Activated CD4-positive, alpha-beta T cell treated with anti-CD3 and anti-CD28 coated beads, Interleukin-2, amount 10 ng/mL, durations not matched to agents 7 days and 5 days (primary cell): Measurements from ENCODE around the gene ARHGAP22. TPM values are rescaled to one million over a fixed set of nuclear protein-coding genes. Genes with fewer than 3 reads are reported as not detected.

Experiments
- CTCF ChIA-PET: fragments of 350-600 bp; sonication (Branson Sonifier 250); formaldehyde crosslinking; loops from one replicate; lab custom pipeline; 2021; ENCODE audit warnings: antibody characterized with exemption; lab: Charles Lee
- POLR2A ChIA-PET: fragments of 350-600 bp; sonication (Branson Sonifier 250); formaldehyde crosslinking; loops from one replicate; lab custom pipeline; 2021; ENCODE audit warnings: antibody characterized with exemption; lab: Charles Lee
- DNase-seq: peaks from one replicate; pipeline ENCODE4 v3.0.0-alpha.2; 2020
- H3K27ac Mint-ChIP-seq: one replicate; pipeline ENCODE4 v1.8.0; 2021; ENCODE audit warnings: mild to moderate bottlenecking, moderate library complexity, mixed read lengths
- H3K27me3 Mint-ChIP-seq: one replicate; pipeline ENCODE4 v1.8.0; 2021; ENCODE audit warnings: mixed read lengths
- H3K36me3 Mint-ChIP-seq: one replicate; pipeline ENCODE4 v1.8.0; 2021; ENCODE audit warnings: low read depth, mixed read lengths
- H3K4me1 Mint-ChIP-seq: one replicate; pipeline ENCODE4 v1.8.0; 2021; ENCODE audit warnings: mixed read lengths
- H3K4me3 Mint-ChIP-seq: one replicate; pipeline ENCODE4 v1.8.0; 2021; ENCODE audit warnings: mild to moderate bottlenecking, moderate library complexity, mixed read lengths
- H3K9me3 Mint-ChIP-seq: one replicate; pipeline ENCODE4 v1.8.0; 2021; ENCODE audit warnings: mixed read lengths
- total RNA-seq, 2 experiments: library from RNA; stranded (reverse); gene quantifications; one replicate each; pipeline ENCODE4 v1.2.3, GENCODE V29; 2021

Gene ARHGAP22
- total RNA-seq, 2 experiments from 2014 or later: not detected

GRCh38 chr10:48480397-48481374 is 124.2 kb downstream of the ARHGAP22 start:
- no peaks in the 10 kb centered on the region for H3K9me3 Mint-ChIP-seq
- DNase-seq: no peak
- H3K27me3 Mint-ChIP-seq: peaks cover 28% of the 10 kb centered on the region
- no peaks in the 10 kb centered on the region for H3K36me3 Mint-ChIP-seq
- ChIA-PET CTCF (interaction anchor here (2.3 kb wide), 1 partner anchor 11 kb away, joined by 5 read pairs; no protein-coding TSS in a partner anchor), POLR2A (no interaction called here)
- no peak overlapping the region for H3K27ac Mint-ChIP-seq
- H3K4me3 Mint-ChIP-seq: no peak overlapping the region
- no peaks in the 10 kb centered on the region for H3K4me1 Mint-ChIP-seq

DNA sequence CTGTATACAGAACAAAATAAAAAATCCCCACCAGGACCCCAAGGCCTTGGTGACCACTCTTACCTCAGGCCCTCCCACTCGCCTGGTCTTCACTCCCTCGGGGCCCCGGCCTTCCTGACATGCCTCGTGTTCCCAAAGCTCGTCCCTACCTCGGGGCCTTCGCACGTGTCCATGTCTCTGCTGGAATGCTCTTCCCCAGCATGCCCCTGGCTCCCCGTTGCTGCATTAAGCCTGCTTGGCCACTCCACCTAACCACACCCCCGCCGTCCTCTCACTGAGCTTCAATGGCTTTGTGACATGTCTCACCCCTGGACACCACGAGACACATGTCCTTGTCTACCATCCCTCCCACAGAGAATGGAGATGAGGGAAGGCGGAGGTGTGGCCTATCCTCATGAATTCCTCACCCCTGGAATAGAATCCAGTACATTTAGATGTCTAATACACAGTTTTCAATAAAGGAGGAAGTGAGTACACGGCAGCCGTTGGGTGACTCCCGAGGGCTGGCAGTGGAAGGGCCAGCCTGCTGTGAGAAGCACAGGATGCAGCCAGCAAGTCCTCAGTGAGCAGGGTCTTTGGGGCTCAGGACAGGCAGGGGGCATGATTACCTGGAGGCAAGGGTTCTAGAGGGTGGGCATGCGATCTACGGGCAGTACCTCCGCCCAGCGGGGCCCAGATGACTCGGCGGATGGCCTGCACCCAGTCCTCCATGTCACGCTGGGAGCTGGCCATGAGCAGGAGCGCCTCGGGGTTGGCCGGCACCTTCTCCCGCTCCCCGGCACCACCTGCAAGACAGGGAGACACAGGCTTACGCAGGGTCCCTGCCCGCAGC is 125.7 kb downstream of the ARHGAP22 start:
- CTCF ChIA-PET: interaction anchor here (1.3 kb wide), 1 partner anchor 10 kb away, joined by 4 read pairs; no protein-coding TSS in a partner anchor
- peaks cover 27% of the 10 kb centered on the region for H3K27me3 Mint-ChIP-seq

DNA sequence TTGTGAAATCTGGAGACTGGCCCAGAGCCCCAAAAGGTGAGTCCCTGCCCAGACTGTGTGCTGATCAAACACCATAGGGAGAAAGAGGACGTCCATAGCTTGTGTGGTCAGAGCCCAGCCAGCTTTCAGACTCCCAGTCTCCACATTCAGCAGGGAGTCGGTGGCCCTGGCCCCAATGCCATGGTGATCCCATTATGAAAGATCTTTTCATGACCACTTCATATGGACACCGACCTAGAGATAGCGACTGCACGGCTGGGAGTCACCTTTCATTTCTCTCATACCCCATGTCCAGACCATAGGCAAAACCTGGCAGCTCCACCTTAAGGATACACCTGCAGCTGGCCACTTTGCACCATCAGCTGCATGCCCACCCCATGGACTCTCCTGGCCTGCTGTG is 126.4 kb downstream of the ARHGAP22 start:
- CTCF ChIA-PET: interaction anchor here (1.3 kb wide), 1 partner anchor 9 kb away, joined by 4 read pairs; no protein-coding TSS in a partner anchor
- Mint-ChIP-seq H3K27ac (no peak overlapping the region), H3K36me3 (no peaks in the 10 kb centered on the region), H3K9me3 (no peaks in the 10 kb centered on the region), H3K4me3 (no peak overlapping the region), H3K27me3 (peaks cover 21% of the 10 kb centered on the region), H3K4me1 (no peaks in the 10 kb centered on the region)
- DNase-seq: no peak
- POLR2A ChIA-PET: no interaction called here

More for the DNA sequence above, 125.7 kb downstream of the ARHGAP22 start:
- no peak for DNase-seq
- Mint-ChIP-seq H3K27ac (no peak overlapping the region), H3K9me3 (no peaks in the 10 kb centered on the region), H3K4me3 (no peak overlapping the region), H3K4me1 (no peaks in the 10 kb centered on the region), H3K36me3 (no peaks in the 10 kb centered on the region)
- POLR2A ChIA-PET: no interaction called here

- Mint-ChIP-seq H3K9me3 (no peaks in the 10 kb centered on the region), H3K27me3 (peaks cover 15% of the 10 kb centered on the region), H3K4me1 (no peaks in the 10 kb centered on the region), H3K36me3 (no peaks in the 10 kb centered on the region), H3K27ac (no peak overlapping the region), H3K4me3 (no peak overlapping the region)
- CTCF ChIA-PET: no interaction called here
- no peak for DNase-seq
- POLR2A ChIA-PET: no interaction called here
Observed at GRCh38 chr10:48477616-48478015, 127.3 kb downstream of the ARHGAP22 start.

DNA sequence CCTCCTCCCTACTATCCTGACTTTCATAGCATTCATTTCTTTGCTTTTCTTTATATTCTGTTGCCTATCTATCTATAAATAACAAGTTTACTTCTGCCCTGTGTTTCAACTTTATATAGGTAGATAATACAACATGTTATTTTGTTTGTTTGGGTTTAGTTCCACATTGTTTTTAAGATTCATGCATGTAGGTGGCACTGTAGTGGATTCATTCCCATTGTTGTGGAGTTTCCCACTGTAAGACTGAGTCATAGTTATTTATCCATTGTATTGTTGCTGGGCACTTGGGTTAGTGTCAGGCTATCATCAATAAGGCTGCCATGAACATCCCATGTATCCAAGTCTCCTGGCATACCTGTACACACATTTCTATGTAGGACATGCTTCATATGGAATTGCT is 127.7 kb downstream of the ARHGAP22 start:
- CTCF ChIA-PET: no interaction called here
- Mint-ChIP-seq H3K27me3 (peaks cover 13% of the 10 kb centered on the region), H3K9me3 (no peaks in the 10 kb centered on the region), H3K4me1 (no peaks in the 10 kb centered on the region), H3K27ac (no peak overlapping the region), H3K4me3 (no peak overlapping the region), H3K36me3 (no peaks in the 10 kb centered on the region)
- DNase-seq: no peak
- POLR2A ChIA-PET: no interaction called here

GRCh38 chr10:48476279-48476982 is 128.4 kb downstream of the ARHGAP22 start:
- DNase-seq: no peak
- no peaks in the 10 kb centered on the region for H3K36me3 Mint-ChIP-seq
- H3K4me3 Mint-ChIP-seq: no peak overlapping the region
- no peak overlapping the region for H3K27ac Mint-ChIP-seq
- H3K4me1 Mint-ChIP-seq: no peaks in the 10 kb centered on the region
- ChIA-PET POLR2A (no interaction called here), CTCF (no interaction called here)
- H3K9me3 Mint-ChIP-seq: no peaks in the 10 kb centered on the region
- peaks cover 10% of the 10 kb centered on the region for H3K27me3 Mint-ChIP-seq

GRCh38 chr10:48475943-48476278 is 129.0 kb downstream of the ARHGAP22 start:
- DNase-seq: no peak
- Mint-ChIP-seq H3K27me3 (peaks cover 10% of the 10 kb centered on the region), H3K9me3 (no peaks in the 10 kb centered on the region), H3K4me3 (no peak overlapping the region), H3K36me3 (no peaks in the 10 kb centered on the region), H3K4me1 (no peaks in the 10 kb centered on the region), H3K27ac (no peak overlapping the region)
- CTCF ChIA-PET: no interaction called here
- POLR2A ChIA-PET: no interaction called here

GRCh38 chr10:48474765-48475365 is 130.0 kb downstream of the ARHGAP22 start:
- Mint-ChIP-seq H3K9me3 (no peaks in the 10 kb centered on the region), H3K27ac (no peak overlapping the region)
- DNase-seq: no peak

DNA sequence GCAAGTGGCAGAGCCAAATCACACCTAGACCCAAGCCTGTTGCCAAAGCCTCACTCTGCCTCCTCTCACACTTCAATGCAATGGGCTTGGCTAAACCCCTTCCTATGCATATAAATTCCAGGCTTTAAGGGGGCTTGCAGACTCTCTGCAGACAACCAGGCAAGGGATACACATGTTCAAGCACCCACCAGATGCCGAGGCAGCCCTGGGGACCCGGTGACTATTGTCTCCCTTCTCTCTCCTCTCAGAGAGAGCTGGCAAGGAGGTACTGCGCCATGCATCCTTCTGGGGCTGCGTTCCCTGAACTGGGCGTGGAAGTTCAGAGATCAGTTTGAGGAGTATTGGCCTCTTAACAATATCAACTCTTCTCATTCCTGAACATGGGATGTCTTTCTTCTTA is 131.2 kb downstream of the ARHGAP22 start:
- Mint-ChIP-seq H3K27ac (no peak overlapping the region), H3K27me3 (peaks cover 10% of the 10 kb centered on the region)
- POLR2A ChIA-PET: no interaction called here

More at GRCh38 chr10:48474765-48475365, 130.0 kb downstream of the ARHGAP22 start:
- ChIA-PET POLR2A (no interaction called here), CTCF (no interaction called here)
- H3K4me1 Mint-ChIP-seq: no peaks in the 10 kb centered on the region
- peaks cover 10% of the 10 kb centered on the region for H3K27me3 Mint-ChIP-seq
- H3K4me3 Mint-ChIP-seq: no peak overlapping the region
- H3K36me3 Mint-ChIP-seq: no peaks in the 10 kb centered on the region

GRCh38 chr10:48472501-48473069 is 132.3 kb downstream of the ARHGAP22 start:
- no peak for DNase-seq
- H3K4me3 Mint-ChIP-seq: no peak overlapping the region
- POLR2A ChIA-PET: no interaction called here
- no peaks in the 10 kb centered on the region for H3K36me3 Mint-ChIP-seq
- CTCF ChIA-PET: no interaction called here
- H3K9me3 Mint-ChIP-seq: no peaks in the 10 kb centered on the region
- H3K27me3 Mint-ChIP-seq: peaks cover 8% of the 10 kb centered on the region
- peaks cover 4% of the 10 kb centered on the region for H3K4me1 Mint-ChIP-seq
- H3K27ac Mint-ChIP-seq: no peak overlapping the region

More for the DNA sequence above, 131.2 kb downstream of the ARHGAP22 start:
- Mint-ChIP-seq H3K36me3 (no peaks in the 10 kb centered on the region), H3K4me3 (no peak overlapping the region), H3K9me3 (no peaks in the 10 kb centered on the region), H3K4me1 (no peaks in the 10 kb centered on the region)
- CTCF ChIA-PET: no interaction called here
- DNase-seq: no peak

DNA sequence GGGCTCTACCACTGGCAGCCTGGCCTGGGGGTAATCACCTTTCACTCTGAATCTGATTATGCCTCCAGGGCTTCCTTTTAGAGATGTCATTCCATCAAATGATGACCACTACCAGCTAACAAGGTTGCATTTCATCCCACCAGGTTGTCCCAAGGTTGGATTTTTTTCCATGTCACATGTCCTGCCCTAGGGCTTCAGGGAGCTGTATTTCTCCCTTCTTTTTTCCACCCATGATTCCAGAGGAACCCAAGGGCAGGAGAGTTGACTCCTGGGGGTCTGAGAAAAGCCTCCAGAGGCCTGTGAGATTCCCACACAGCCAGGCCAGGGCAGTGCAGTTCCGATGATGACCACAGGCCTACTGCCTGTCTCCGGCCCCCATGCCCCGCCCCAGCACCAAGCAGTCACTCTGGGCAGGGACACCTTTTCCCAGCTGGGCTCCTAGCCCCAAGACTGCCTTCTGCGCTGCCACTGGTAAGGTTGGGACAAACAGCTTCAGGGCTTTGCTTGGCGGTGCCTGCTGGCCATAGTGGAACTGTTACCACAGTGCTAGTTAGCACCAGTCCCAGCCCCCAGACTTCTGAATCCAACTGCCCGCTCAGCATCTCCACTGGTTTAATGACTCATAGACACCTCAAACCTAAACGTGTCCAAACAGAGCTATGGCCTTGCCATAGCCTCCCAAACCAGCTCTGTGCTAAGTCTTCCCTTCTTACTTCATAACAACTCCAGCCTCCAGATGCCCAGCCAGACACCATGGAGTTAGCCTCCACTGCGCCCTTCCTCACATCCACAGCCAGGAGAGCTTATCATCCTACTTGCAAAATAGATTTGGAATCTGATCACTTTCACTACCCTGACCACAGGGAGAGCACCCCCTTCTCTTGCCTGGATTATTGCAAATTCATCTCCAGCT is 133.7 kb downstream of the ARHGAP22 start:
- Mint-ChIP-seq H3K27ac (no peak overlapping the region), H3K27me3 (peaks cover 8% of the 10 kb centered on the region), H3K36me3 (no peaks in the 10 kb centered on the region), H3K4me3 (no peak overlapping the region), H3K4me1 (peaks cover 4% of the 10 kb centered on the region), H3K9me3 (no peaks in the 10 kb centered on the region)
- ChIA-PET POLR2A (no interaction called here), CTCF (no interaction called here)
- no peak for DNase-seq
